Esophagus (tissue), 2 donors: Measurements from ENCODE around the gene TNPO2. TPM values are rescaled to one million over a fixed set of nuclear protein-coding genes. Genes with fewer than 3 reads are reported as not detected.
"Not testable (repeated sequence)": the region's sequence is repeated elsewhere in the genome, so short reads cannot be mapped to it uniquely, and the experiment has no call there.

ENCODE experiments used
- H3K27ac ChIP-seq, 2 donors: one replicate each; pipeline ENCODE4 v1.5.1; 2013; ENCODE audit warnings: low read depth in 2 of 2, mild to moderate bottlenecking in 2 of 2, inconsistent platforms in 1 of 2, low read length in 1 of 2, moderate library complexity in 1 of 2
- H3K27me3 ChIP-seq, 2 donors: one replicate each; pipeline ENCODE4 v1.6.1; 2013; ENCODE audit warnings: low read length in 2 of 2, control low read depth in 1 of 2, mild to moderate bottlenecking in 1 of 2; ENCODE audit not compliant: insufficient read depth in 2 of 2, control insufficient read depth in 1 of 2
- H3K36me3 ChIP-seq, 2 donors: one replicate each; pipeline ENCODE4 v1.6.1; 2013; ENCODE audit warnings: low read length in 1 of 2; ENCODE audit not compliant: control insufficient read depth in 2 of 2, insufficient read depth in 2 of 2
- H3K4me1 ChIP-seq, 2 donors: one replicate each; pipeline ENCODE4 v1.6.1; 2013; ENCODE audit warnings: low read length in 1 of 2; ENCODE audit not compliant: control insufficient read depth in 2 of 2, insufficient read depth in 2 of 2
- H3K4me3 ChIP-seq, 2 donors: one replicate each; pipeline ENCODE4 v1.5.1; 2013; ENCODE audit warnings: low read length in 2 of 2, mild to moderate bottlenecking in 2 of 2, low read depth in 1 of 2, moderate library complexity in 1 of 2
- H3K9me3 ChIP-seq, 2 donors: one replicate each; pipeline ENCODE4 v1.6.1; 2013; ENCODE audit warnings: mild to moderate bottlenecking in 2 of 2, low read depth in 1 of 2, low read length in 1 of 2, moderate library complexity in 1 of 2; ENCODE audit not compliant: control insufficient read depth in 2 of 2, insufficient read depth in 1 of 2
- WGBS, 2 donors: extraction: QIAGEN DNeasy Blood & Tissue Kit; methylation state at CpG; one replicate each; pipeline ENCODE4 v1.1.7; 2013; 5-methylcytosine and 5-hydroxymethylcytosine counted together
- polyA plus RNA-seq, 2 donors: library from polyadenylated mRNA; stranded (reverse); fragments of 200-250 nt; gene quantifications; one replicate each; pipeline ENCODE4 v1.2.3, GENCODE V29; 2013
- donor health status: healthy with polysubstance abuse.
- donor health status: Bipolar disorder and iron deficiency.

The TNPO2 gene
- polyA plus RNA-seq, 2 donors: 29.7 to 37.2 TPM

GRCh38 chr19:12697425-12697824, 26.3 kb downstream of the TNPO2 start:
- not testable (repeated sequence) for H3K27me3 ChIP-seq, H3K27ac ChIP-seq, H3K9me3 ChIP-seq, H3K4me1 ChIP-seq
- WGBS, 2 donors: 95% methylated on average over 22 of the region's 22 CpGs
- Histone ChIP-seq H3K36me3 (peaks cover 18 to 22% of the 10 kb centered on the region in 2 donors), H3K4me3 (peak overlapping the region in 1 of 2 donors; percentile 62)

DNA sequence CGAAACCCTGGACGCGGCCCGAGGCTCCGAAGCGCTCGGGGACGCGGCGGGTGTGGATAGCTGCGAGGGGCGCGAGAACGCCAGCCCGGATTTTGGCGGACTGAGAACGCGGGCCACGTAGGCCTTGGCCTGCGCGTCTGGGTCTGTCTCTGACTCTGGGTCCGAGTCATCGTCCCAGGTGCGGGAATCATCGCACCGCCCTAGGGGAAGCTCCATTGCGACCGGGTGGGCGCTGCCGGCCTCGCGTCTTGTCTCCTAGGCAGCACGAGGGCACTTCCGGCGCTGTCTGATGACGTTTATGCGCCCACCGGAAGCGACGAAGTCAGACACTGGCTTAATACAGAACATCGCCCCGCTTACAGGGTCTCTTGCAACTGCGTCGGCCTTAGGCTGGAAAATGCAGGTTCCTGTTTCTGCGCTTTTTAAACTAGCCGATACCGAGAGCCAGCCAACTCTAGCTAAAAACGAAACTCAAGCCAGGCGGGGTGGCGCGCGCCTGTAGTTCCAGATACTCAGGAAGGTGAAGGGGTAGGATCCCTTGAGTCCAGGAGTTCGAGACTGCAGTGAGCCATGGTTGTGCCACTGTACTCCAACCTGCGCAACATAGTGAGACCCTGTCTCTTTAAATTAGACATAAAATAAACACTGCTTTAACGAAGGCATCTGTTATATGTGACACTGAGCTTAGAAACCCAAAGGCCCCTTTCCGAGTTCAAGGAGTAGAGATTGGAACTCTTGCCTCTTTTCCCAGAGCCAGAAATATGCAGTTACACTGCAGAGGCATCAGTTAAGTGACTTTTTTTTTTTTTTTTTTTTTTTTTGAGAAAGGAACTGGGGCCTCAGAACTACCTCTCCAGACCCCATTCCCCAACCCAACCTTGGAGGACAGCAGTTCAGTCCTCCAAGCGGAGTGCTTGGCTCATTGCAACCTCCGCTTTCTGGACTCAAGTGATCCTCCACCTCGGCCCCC, 27.1 kb downstream of the TNPO2 start, which contains the start of gene FBXW9:
Gene FBXW9, minus strand, starts transcription at position 266 of the 970 bp plus-strand sequence. Its CDS starts 50 bp downstream, at position 216.
- Histone ChIP-seq H3K36me3 (peaks cover 13 to 16% of the 10 kb centered on the region in 2 donors), H3K4me3 (peak within 1 kb of the TSS; percentile 62 to 80)
- 6 to 8% methylated on average over 48 to 59 of the region's 59 CpGs for WGBS, 2 donors

DNA sequence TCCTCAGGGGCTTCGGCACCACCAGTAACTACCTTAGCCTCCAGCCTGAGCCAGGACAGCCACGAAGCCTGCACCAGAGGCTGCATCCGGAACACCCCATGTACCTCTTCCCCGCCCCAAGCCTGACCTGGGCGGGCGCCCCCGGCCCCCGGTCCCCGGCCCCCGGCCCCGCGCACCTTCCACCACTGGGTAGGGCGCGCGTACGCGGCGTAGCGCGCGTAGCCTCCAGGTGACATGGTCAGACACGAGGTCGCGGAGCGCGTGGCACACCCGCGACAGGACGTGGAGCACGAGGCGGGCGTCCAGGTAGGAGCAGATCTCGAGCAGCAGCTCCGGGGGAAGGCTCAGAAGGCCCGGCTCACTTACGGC, 27.8 kb downstream of the TNPO2 start:
- Histone ChIP-seq H3K9me3 (no peaks in the 10 kb centered on the region), H3K27ac (no peak overlapping the region), H3K4me3 (peak overlapping the region; percentile 62 to 80), H3K27me3 (no peaks in the 10 kb centered on the region), H3K4me1 (peaks cover 5 to 8% of the 10 kb centered on the region in 2 donors), H3K36me3 (peaks cover 7 to 9% of the 10 kb centered on the region in 2 donors)
- WGBS, 2 donors: 2 to 3% methylated on average over 33 to 36 of the region's 36 CpGs

More for the DNA sequence above, 27.1 kb downstream of the TNPO2 start, which contains the start of gene FBXW9:
- H3K27ac ChIP-seq: peak within 1 kb of the TSS; percentile 86 to 94
- H3K9me3 ChIP-seq: no peaks in the 10 kb centered on the region
- H3K27me3 ChIP-seq: no peaks in the 10 kb centered on the region
- peaks cover 5 to 8% of the 10 kb centered on the region in 2 donors for H3K4me1 ChIP-seq

GRCh38 chr19:12695514-12695913, 28.2 kb downstream of the TNPO2 start:
- WGBS, 2 donors: 71 to 72% methylated on average over 1 of the region's 1 CpG

GRCh38 chr19:12695096-12695495, 28.6 kb downstream of the TNPO2 start:
- H3K9me3 ChIP-seq: no peaks in the 10 kb centered on the region
- no peak overlapping the region for H3K27ac ChIP-seq
- 70 to 79% methylated on average over 2 of the region's 2 CpGs for WGBS, 2 donors
- peaks cover 0 to 3% of the 10 kb centered on the region in 2 donors for H3K36me3 ChIP-seq
- peaks cover 5 to 8% of the 10 kb centered on the region in 2 donors for H3K4me1 ChIP-seq
- H3K27me3 ChIP-seq: no peaks in the 10 kb centered on the region
- H3K4me3 ChIP-seq: no peak overlapping the region

More at GRCh38 chr19:12695514-12695913, 28.2 kb downstream of the TNPO2 start:
- Histone ChIP-seq H3K36me3 (peaks cover 2 to 5% of the 10 kb centered on the region in 2 donors), H3K4me1 (peaks cover 5 to 8% of the 10 kb centered on the region in 2 donors), H3K27ac (no peak overlapping the region), H3K27me3 (no peaks in the 10 kb centered on the region), H3K4me3 (peak overlapping the region; percentile 62 to 80), H3K9me3 (no peaks in the 10 kb centered on the region)

DNA sequence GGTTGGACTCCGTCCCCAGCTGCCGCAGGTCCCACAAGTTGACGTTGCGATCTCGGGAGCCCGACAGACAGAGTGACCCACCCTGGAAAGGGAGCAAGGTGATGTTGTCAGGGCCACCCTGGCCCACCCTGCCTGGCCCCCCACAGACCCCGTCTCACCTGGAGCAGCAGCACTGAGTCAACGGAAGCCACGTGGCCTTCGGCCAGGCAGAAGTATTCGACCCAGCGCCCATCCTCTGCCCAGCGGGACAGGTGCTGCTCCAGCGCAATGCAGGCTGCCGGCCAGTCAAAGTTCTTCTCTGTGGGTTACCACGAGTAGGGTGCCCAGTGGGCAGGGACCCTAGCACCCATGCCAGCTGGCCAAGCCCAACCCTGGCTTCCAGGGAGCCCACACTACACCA, 29.1 kb downstream of the TNPO2 start:
- Histone ChIP-seq H3K27me3 (no peaks in the 10 kb centered on the region), H3K9me3 (no peaks in the 10 kb centered on the region), H3K36me3 (peaks cover 0 to 3% of the 10 kb centered on the region in 2 donors), H3K4me1 (peaks cover 5 to 8% of the 10 kb centered on the region in 2 donors), H3K27ac (no peak overlapping the region), H3K4me3 (no peak overlapping the region)
- 89 to 90% methylated on average over 16 of the region's 16 CpGs for WGBS, 2 donors

DNA sequence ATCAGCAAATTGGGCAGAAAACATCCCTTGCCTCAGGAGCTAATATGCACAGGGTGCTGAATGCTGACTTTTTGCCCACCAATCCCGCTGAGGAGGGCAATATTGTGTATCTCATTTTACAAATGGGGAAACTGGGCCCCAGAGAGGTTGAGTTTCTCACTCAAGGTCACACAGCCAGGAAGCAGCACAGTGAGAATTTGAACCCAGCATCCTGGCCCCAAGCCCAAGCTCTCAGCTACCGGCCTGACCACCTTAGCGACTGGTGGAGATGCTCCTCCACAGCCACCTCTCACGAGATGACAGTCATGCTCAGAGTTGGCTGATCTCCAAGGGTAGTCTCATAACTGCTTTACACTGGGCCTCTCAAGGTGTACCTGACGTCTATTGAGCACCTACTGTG, 30.8 kb downstream of the TNPO2 start:
- H3K36me3 ChIP-seq: peaks cover 0 to 8% of the 10 kb centered on the region in 2 donors
- peaks cover 5 to 8% of the 10 kb centered on the region in 2 donors for H3K4me1 ChIP-seq
- no peak overlapping the region for H3K4me3 ChIP-seq
- WGBS, 2 donors: 85 to 90% methylated on average over 5 of the region's 5 CpGs
- H3K27me3 ChIP-seq: no peaks in the 10 kb centered on the region
- no peak overlapping the region for H3K27ac ChIP-seq
- no peaks in the 10 kb centered on the region for H3K9me3 ChIP-seq

- Histone ChIP-seq H3K27ac (no peak overlapping the region), H3K27me3 (no peaks in the 10 kb centered on the region), H3K4me1 (no peaks in the 10 kb centered on the region), H3K4me3 (no peak overlapping the region), H3K9me3 (no peaks in the 10 kb centered on the region), H3K36me3 (peaks cover 0 to 9% of the 10 kb centered on the region in 2 donors)
- 79 to 80% methylated on average over 25 to 26 of the region's 26 CpGs for whole genome bisulfite sequencing, 2 donors
These were observed 34.0 kb downstream of the TNPO2 start for GRCh38 chr19:12689581-12690216.

DNA sequence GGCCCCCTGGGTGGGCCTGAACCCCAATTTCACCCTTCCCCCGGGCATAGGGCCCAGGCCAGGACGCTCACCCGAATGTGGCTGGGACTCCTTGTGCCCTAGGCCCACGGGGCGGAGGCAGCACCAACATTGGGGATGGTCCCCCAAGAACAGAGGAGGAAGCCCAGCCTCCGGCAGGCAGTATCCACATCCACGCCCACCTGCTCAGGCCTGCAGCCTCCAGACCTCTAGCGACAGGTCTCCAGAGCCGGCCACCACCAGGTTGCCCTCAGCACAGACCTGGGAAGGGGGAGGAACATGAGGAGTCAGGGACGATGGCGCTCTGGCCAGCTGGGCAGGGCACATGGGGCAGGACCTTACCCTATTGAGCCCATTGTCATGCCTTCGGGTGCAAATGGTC, 34.7 kb downstream of the TNPO2 start:
- no peaks in the 10 kb centered on the region for H3K4me1 ChIP-seq
- peaks cover 0 to 9% of the 10 kb centered on the region in 2 donors for H3K36me3 ChIP-seq
- WGBS, 2 donors: 86 to 91% methylated on average over 12 of the region's 12 CpGs
- H3K27me3 ChIP-seq: no peaks in the 10 kb centered on the region
- no peak overlapping the region for H3K4me3 ChIP-seq
- H3K27ac ChIP-seq: no peak overlapping the region
- H3K9me3 ChIP-seq: no peaks in the 10 kb centered on the region
